ENCODE data around the gene SCN2A.

DNA sequence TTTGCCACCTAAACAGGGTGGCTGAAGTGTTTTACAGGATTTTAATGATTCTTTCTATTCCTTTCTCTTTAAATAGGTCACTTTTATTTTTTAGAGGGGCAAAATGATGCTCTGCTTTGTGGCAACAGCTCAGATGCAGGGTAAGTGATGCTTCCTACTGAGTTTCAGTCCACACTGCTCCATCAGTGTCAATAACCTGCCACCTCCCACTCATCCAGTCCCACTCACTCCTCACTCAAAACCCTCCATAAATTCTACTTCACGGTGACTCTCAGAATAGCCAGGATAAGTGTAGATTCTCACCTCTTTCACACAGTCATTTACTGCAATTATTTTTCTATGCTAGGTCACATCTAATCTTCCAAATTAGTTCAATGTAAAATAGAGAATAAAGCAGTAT lies 72.7 kb downstream of the SCN2A start:
- TF ChIP-seq, protein P1, sequence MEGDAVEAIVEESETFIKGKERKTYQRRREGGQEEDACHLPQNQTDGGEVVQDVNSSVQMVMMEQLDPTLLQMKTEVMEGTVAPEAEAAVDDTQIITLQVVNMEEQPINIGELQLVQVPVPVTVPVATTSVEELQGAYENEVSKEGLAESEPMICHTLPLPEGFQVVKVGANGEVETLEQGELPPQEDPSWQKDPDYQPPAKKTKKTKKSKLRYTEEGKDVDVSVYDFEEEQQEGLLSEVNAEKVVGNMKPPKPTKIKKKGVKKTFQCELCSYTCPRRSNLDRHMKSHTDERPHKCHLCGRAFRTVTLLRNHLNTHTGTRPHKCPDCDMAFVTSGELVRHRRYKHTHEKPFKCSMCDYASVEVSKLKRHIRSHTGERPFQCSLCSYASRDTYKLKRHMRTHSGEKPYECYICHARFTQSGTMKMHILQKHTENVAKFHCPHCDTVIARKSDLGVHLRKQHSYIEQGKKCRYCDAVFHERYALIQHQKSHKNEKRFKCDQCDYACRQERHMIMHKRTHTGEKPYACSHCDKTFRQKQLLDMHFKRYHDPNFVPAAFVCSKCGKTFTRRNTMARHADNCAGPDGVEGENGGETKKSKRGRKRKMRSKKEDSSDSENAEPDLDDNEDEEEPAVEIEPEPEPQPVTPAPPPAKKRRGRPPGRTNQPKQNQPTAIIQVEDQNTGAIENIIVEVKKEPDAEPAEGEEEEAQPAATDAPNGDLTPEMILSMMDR (optimal IDR thresholded peaks at IDR 0.05 in 1 of 3, IDR thresholded peaks at IDR 0.05 in 1 of 3, conservative IDR thresholded peaks at IDR 0.05 in 1 of 3; ENCODE audit: extremely low read depth in 1 of 3, insufficient read depth in 2 of 3, low read length in 3 of 3), result no peak
- no peak for TF ChIP-seq EZH2 (IDR thresholded peaks at IDR 0.05; ENCODE audit: low read length)

Measured in keratinocyte (primary cell).